HG02884 (cell line): ENCODE measurements around the gene MYO5C.
"Not testable (repeated sequence)": the region's sequence is repeated elsewhere in the genome, so short reads cannot be mapped to it uniquely, and the experiment has no call there.

ENCODE experiments used
- ATAC-seq: cut with Tn5 transposase; IDR thresholded peaks from one replicate; pipeline ENCODE4 v1.9.1; 2021; ENCODE audit warnings: mild to moderate bottlenecking, moderate library complexity; ENCODE audit not compliant: unreplicated experiment

Gene MYO5C

GRCh38 chr15:52307847-52308246 is 12.2 kb upstream of the MYO5C start:
- no peak for ATAC-seq

- ATAC-seq: no peak
These were observed 10.7 kb upstream of the MYO5C start for GRCh38 chr15:52306270-52306669.

- no peak for ATAC-seq
These were observed 7.6 kb upstream of the MYO5C start for GRCh38 chr15:52303093-52303772.

GRCh38 chr15:52301265-52301847 is 5.8 kb upstream of the MYO5C start:
- no peak for ATAC-seq

GRCh38 chr15:52294881-52295420 is 653 bp downstream of the MYO5C start:
- no peak for ATAC-seq

GRCh38 chr15:52292780-52293392 is 2.7 kb downstream of the MYO5C start:
- ATAC-seq: no peak

GRCh38 chr15:52291204-52291603 is 4.4 kb downstream of the MYO5C start:
- ATAC-seq: no peak

GRCh38 chr15:52290800-52291199 is 4.8 kb downstream of the MYO5C start:
- ATAC-seq: no peak

GRCh38 chr15:52290329-52290728 is 5.3 kb downstream of the MYO5C start:
- ATAC-seq: peak; percentile 53

GRCh38 chr15:52289629-52290081 is 5.9 kb downstream of the MYO5C start:
- no peak for ATAC-seq

- no peak for ATAC-seq
These were observed 6.6 kb downstream of the MYO5C start for GRCh38 chr15:52288986-52289385.

- no peak for ATAC-seq
These were observed 7.3 kb downstream of the MYO5C start for GRCh38 chr15:52288051-52288942.

- ATAC-seq: no peak
These were observed 8.5 kb downstream of the MYO5C start for GRCh38 chr15:52287114-52287513.

GRCh38 chr15:52285941-52286340 is 9.7 kb downstream of the MYO5C start:
- ATAC-seq: not testable (repeated sequence)

- no peak for ATAC-seq
These were observed 11.4 kb downstream of the MYO5C start for GRCh38 chr15:52284164-52284563.

GRCh38 chr15:52283281-52283680 is 12.3 kb downstream of the MYO5C start:
- ATAC-seq: no peak

- no peak for ATAC-seq
These were observed 13.2 kb downstream of the MYO5C start for GRCh38 chr15:52282418-52282817.

- ATAC-seq: no peak
These were observed 14.2 kb downstream of the MYO5C start for GRCh38 chr15:52281085-52282035.

- no peak for ATAC-seq
These were observed 15.1 kb downstream of the MYO5C start for GRCh38 chr15:52280326-52281084.
